DOHH2 (cell line): ENCODE measurements around the gene CREB5.

Experiments
- CTCF ChIP-seq: fragments of 200-600 bp; sonication (generic); IDR thresholded peaks from one replicate; pipeline ENCODE4 v1.5.1; 2014; ENCODE audit warnings: antibody characterized with exemption, mild to moderate bottlenecking, low read depth, low read length; ENCODE audit not compliant: poor library complexity, severe bottlenecking
- EZH2phosphoT487 ChIP-seq: fragments of 200-600 bp; sonication (generic); IDR thresholded peaks from 2 replicates; pipeline ENCODE4 v1.6.1; 2017; ENCODE audit warnings: borderline replicate concordance, mild to moderate bottlenecking, antibody characterized with exemption, low read length, moderate library complexity, mixed read lengths

GRCh38 chr7:28371846-28372245, 40.5 kb upstream of the CREB5 start:
- TF ChIP-seq CTCF (no peak), EZH2phosphoT487 (no peak)
